ENCODE measurements around the gene FKBP4. TPM values are rescaled to one million over a fixed set of nuclear protein-coding genes. Genes with fewer than 3 reads are reported as not detected.
"Not testable (repeated sequence)": the region's sequence is repeated elsewhere in the genome, so short reads cannot be mapped to it uniquely, and the experiment has no call there.

The FKBP4 gene
- total RNA-seq, 1 donor from 2014 or later: 57.0 TPM

DNA sequence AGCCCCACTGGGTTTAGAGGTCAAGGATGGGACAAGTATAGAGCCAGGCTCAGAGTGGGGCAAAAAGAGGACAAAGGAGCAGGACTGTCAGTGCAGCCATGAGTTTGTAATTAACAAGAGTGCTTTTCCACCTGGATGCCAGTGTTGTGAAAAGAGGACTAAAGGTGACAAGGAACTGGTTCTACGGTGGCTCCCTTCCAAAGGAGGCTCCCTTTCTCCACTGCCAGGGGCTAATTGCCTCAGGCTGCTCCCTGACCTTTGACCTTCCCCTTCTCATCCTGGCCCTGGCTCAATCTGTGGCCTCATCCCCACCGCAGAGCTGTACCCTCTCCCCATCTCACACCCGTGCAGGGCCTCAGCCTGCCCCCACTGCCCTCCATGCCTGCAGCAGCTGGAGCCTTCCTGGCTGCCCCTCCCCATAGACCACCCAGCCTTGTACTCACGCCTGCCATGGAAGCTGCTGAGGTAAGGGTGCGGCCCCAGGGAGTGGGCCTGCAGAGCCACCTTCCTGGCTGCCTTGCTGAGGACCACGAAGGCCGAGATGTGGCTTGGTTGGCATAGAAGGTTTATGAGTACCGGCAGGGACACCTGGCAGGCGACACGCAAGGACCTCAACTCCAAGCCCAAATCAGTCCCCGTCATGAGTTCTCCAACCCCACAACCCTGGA is 24.8 kb upstream of the FKBP4 start:
- no peak overlapping the region for H3K4me3 ChIP-seq
- no peaks in the 10 kb centered on the region for H3K27me3 ChIP-seq (ENCODE audit: low read depth)
- H3K4me1 ChIP-seq: no peaks in the 10 kb centered on the region
- no peak overlapping the region for H3K27ac ChIP-seq (replicated peaks)
- H3K9me3 ChIP-seq (replicated peaks): no peaks in the 10 kb centered on the region
- H3K36me3 ChIP-seq: no peaks in the 10 kb centered on the region
- DNase-seq: no peak
- intact Hi-C loops (cut with micrococcal nuclease): no loop called here
- TF ChIP-seq, protein P1, sequence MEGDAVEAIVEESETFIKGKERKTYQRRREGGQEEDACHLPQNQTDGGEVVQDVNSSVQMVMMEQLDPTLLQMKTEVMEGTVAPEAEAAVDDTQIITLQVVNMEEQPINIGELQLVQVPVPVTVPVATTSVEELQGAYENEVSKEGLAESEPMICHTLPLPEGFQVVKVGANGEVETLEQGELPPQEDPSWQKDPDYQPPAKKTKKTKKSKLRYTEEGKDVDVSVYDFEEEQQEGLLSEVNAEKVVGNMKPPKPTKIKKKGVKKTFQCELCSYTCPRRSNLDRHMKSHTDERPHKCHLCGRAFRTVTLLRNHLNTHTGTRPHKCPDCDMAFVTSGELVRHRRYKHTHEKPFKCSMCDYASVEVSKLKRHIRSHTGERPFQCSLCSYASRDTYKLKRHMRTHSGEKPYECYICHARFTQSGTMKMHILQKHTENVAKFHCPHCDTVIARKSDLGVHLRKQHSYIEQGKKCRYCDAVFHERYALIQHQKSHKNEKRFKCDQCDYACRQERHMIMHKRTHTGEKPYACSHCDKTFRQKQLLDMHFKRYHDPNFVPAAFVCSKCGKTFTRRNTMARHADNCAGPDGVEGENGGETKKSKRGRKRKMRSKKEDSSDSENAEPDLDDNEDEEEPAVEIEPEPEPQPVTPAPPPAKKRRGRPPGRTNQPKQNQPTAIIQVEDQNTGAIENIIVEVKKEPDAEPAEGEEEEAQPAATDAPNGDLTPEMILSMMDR (IDR thresholded peaks at IDR 0.05; ENCODE audit: borderline replicate concordance): no peak

DNA sequence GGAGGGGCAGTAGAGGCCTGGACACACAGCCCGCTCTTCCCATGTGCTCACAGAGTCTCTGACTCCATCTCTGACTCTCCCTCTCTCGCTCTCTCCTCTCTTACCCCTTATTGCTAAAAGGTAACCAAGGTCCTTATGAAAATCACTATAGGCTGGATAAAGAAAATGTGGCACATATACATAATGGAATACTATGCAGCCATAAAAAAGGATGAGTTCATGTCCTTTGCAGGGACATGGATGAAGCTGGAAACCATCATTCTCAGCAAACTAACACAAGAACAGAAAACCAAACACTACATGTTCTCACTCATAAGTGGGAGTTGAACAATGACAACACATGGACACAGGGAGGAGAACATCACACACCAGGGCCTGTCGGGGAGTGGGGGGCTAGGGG is 24.2 kb upstream of the FKBP4 start:
- H3K4me1 ChIP-seq; H3K9me3 ChIP-seq (replicated peaks); H3K4me3 ChIP-seq; H3K27me3 ChIP-seq (ENCODE audit: low read depth); H3K27ac ChIP-seq (replicated peaks); intact Hi-C loops (cut with micrococcal nuclease); DNase-seq; H3K36me3 ChIP-seq: not testable (repeated sequence)

DNA sequence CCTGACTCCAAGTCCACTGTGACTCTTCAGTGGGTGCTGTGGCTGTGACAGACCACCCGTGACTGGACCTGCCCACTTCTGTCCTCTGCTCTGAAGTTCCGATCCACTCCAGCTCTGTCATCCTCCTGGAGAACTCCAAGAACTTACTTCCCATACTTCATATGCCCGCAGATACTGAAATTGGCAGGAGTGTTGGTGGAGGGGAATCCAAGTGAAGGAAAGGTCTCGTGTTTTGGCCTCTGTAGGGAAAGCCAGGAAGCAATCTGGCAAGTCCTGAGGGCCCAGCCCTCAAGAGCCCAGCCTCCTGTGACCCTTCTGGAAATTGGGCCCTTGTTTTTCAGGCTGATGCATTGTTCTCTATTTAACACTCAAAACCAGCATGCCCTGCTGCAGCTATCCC is 22.4 kb upstream of the FKBP4 start:
- Histone ChIP-seq H3K9me3 (replicated peaks) (no peaks in the 10 kb centered on the region), H3K4me3 (no peak overlapping the region), H3K4me1 (peaks cover 7% of the 10 kb centered on the region), H3K27ac (replicated peaks) (no peak overlapping the region), H3K36me3 (no peaks in the 10 kb centered on the region), H3K27me3 (ENCODE audit: low read depth) (no peaks in the 10 kb centered on the region)
- DNase-seq: no peak
- TF ChIP-seq, protein P1 (IDR thresholded peaks at IDR 0.05; ENCODE audit: borderline replicate concordance): no peak
- intact Hi-C loops (cut with micrococcal nuclease): no loop called here

DNA sequence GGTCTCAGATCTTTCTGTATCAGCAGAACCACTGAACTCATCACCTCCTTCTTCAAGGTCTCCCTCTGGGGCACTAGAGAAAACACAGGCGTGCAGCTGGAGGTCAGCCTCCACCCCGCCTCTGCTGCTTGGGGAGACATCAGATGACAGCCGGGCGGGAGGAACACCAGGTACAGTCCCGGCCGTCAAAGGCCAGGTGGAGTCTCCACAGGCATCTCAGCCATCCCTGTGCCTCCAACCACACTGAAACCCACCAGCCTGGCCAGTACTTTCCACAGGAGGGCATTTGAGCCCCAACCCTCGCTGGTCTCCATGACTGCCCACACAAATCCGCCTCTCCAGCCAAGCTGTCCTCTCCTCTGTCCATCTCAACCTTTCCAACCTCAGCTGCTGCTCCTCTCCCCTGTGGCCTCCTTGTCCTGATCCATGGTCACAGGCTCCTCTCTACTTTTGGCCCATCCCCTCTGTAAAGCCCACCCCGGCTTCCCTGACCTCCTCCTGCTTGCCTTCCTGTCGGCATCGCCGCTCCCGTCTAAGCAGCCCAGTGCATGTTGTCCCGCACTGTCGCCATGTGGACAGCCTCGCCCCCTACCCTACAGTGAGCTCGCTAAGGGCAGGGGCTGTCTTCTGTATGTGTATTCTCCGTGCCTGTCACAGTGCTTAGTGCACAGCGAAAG is 21.4 kb upstream of the FKBP4 start:
- no peak for DNase-seq
- intact Hi-C loops (cut with micrococcal nuclease): no loop called here
- Histone ChIP-seq H3K4me1 (peaks cover 7% of the 10 kb centered on the region), H3K27me3 (ENCODE audit: low read depth) (no peaks in the 10 kb centered on the region), H3K27ac (replicated peaks) (no peak overlapping the region), H3K4me3 (no peak overlapping the region), H3K36me3 (no peaks in the 10 kb centered on the region), H3K9me3 (replicated peaks) (no peaks in the 10 kb centered on the region)
- TF ChIP-seq, protein P1 (IDR thresholded peaks at IDR 0.05; ENCODE audit: borderline replicate concordance): no peak

DNA sequence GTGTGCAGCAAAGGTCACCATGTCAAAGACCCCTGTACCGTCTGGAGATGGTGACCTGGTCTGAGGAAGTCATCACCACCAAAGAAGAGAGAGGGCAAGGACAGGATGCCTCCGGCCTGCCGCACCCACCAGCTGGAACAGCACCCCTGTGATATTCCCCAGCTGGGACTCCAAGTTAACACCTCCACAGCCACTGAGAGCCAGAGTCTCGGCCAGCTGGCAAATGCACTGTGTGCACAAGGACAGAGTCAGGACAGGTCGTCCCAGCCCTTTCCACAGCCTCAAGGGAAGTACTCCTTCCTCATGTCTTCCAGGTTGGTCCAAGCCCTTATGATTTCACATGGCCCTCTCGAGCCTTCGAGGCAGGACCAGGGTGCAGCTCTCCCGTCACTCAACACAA is 19.3 kb upstream of the FKBP4 start:
- TF ChIP-seq, protein P1 (IDR thresholded peaks at IDR 0.05; ENCODE audit: borderline replicate concordance): no peak
- no peaks in the 10 kb centered on the region for H3K27me3 ChIP-seq (ENCODE audit: low read depth)
- peaks cover 7% of the 10 kb centered on the region for H3K4me1 ChIP-seq
- intact Hi-C loops (cut with micrococcal nuclease): no loop called here
- no peak overlapping the region for H3K4me3 ChIP-seq
- H3K9me3 ChIP-seq (replicated peaks): no peaks in the 10 kb centered on the region
- peak; percentile 41 for DNase-seq
- H3K36me3 ChIP-seq: no peaks in the 10 kb centered on the region
- H3K27ac ChIP-seq (replicated peaks): no peak overlapping the region

DNA sequence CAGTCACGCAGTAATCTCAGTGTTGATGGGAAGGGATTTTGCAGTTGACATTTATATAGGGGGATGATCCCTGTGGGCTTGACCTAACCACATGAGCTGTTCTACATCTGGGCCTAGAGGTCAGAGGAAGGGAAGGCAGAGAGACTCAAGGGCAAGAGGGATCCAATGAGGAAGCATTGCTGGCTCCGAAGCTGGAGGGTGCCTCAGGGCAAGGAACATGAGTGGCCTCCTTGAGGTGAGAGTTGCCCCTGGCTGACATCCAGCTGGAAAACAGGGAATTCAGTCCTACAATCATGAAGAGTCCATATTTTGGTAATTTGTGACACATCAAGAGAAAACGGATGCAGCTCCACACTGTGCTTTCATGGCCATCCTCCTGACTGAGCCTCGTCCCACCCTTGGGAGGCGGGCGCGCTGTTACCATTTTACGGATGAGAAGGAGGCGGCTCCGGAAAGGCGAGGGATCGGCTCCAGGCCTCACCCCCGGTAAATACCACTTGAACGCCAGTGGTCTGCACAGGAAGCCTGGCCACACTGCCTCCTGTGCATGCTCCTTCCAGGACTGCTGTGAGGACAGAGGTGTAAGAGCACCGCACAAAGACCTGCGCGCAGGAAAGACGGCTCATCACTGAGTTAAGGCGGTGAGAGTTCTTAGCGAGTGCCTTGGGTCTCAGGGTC is 18.5 kb upstream of the FKBP4 start:
- Histone ChIP-seq H3K27ac (replicated peaks) (no peak overlapping the region), H3K27me3 (ENCODE audit: low read depth) (no peaks in the 10 kb centered on the region), H3K4me3 (no peak overlapping the region), H3K4me1 (peaks cover 7% of the 10 kb centered on the region), H3K36me3 (no peaks in the 10 kb centered on the region), H3K9me3 (replicated peaks) (no peaks in the 10 kb centered on the region)
- TF ChIP-seq, protein P1 (IDR thresholded peaks at IDR 0.05; ENCODE audit: borderline replicate concordance): no peak
- intact Hi-C loops (cut with micrococcal nuclease): no loop called here
- no peak for DNase-seq

All from left ventricle myocardium inferior (tissue), 1 donor.